Measurements from ENCODE around the gene VSTM4. TPM values are rescaled to one million over a fixed set of nuclear protein-coding genes. Genes with fewer than 3 reads are reported as not detected.
A peak's percentile ranks its signal among the peaks of the same experiment; 100 is the strongest.

VSTM4 gene, protein sequence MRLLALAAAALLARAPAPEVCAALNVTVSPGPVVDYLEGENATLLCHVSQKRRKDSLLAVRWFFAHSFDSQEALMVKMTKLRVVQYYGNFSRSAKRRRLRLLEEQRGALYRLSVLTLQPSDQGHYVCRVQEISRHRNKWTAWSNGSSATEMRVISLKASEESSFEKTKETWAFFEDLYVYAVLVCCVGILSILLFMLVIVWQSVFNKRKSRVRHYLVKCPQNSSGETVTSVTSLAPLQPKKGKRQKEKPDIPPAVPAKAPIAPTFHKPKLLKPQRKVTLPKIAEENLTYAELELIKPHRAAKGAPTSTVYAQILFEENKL
- 10 to 100 TPM in 1 of 2 donors, 1 to 10 TPM in 1; 6.9 to 36.0 TPM for total RNA-seq

DNA sequence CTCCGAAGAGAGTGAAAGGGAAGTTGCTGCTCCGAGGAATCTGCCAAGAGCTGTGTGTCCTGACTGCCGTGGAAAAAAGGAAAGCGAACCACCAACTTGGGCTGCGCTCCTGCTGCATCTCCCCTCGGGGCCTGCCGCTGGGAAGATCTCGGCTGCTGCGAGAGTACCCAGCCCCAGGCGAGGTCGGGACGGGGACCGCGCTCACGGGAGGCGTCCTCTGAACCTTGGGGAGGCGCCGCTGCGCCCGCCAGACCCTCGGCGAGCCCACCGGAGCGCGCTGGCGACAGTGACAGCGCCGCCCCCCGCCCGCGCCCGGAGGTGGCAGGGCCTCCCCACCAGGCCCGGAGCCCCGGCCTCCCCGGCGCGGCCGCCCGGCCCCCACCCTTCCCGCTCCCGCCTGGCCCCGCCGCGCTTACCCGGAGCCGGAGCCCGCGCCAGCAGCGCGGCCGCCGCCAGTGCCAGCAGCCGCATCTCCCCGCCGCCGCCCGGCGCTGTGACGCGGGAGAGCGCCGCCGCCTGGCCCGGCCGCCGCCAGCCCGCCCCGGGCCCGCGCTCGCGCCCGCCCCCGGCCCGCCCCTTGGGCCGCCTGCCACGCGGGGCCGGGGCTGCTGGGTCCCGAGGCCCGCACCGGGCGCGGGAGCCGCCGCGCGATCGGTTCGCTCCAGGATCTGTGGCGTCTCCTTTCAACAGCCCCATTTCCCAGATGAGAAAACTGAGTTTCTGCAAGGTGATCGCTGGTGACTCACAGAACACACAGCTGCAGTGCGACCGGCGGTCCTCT is at the start of gene VSTM4:
VSTM4 (minus strand) TSS at position 508 of the 781 bp plus-strand sequence; CDS start at position 471, 37 bp downstream.
- Histone ChIP-seq H3K4me1 (replicated peaks) (no peaks in the 10 kb centered on the region), H3K27me3 (replicated peaks; ENCODE audit: insufficient read depth) (no peaks in the 10 kb centered on the region), H3K9me3 (no peaks in the 10 kb centered on the region), H3K36me3 (no peaks in the 10 kb centered on the region), H3K4me3 (peak within 1 kb of the TSS; percentile 55 to 60), H3K27ac (peak within 1 kb of the TSS; percentile 76 to 81)
- DNase-seq (ENCODE audit: low spot score), result no peak
- TF ChIP-seq, protein P1, sequence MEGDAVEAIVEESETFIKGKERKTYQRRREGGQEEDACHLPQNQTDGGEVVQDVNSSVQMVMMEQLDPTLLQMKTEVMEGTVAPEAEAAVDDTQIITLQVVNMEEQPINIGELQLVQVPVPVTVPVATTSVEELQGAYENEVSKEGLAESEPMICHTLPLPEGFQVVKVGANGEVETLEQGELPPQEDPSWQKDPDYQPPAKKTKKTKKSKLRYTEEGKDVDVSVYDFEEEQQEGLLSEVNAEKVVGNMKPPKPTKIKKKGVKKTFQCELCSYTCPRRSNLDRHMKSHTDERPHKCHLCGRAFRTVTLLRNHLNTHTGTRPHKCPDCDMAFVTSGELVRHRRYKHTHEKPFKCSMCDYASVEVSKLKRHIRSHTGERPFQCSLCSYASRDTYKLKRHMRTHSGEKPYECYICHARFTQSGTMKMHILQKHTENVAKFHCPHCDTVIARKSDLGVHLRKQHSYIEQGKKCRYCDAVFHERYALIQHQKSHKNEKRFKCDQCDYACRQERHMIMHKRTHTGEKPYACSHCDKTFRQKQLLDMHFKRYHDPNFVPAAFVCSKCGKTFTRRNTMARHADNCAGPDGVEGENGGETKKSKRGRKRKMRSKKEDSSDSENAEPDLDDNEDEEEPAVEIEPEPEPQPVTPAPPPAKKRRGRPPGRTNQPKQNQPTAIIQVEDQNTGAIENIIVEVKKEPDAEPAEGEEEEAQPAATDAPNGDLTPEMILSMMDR (IDR thresholded peaks at IDR 0.05), result no peak
- TF ChIP-seq POLR2AphosphoS5 (IDR thresholded peaks at IDR 0.05), result no peak
- TF ChIP-seq POLR2A (IDR thresholded peaks at IDR 0.05), result no peak
- 3% methylated on average over 76 of the region's 95 CpGs for WGBS
- intact Hi-C loops (cut with DNase I), result loop anchor here (5.0 kb wide), 1 partner anchor 103 kb away; no protein-coding TSS in a partner anchor

DNA sequence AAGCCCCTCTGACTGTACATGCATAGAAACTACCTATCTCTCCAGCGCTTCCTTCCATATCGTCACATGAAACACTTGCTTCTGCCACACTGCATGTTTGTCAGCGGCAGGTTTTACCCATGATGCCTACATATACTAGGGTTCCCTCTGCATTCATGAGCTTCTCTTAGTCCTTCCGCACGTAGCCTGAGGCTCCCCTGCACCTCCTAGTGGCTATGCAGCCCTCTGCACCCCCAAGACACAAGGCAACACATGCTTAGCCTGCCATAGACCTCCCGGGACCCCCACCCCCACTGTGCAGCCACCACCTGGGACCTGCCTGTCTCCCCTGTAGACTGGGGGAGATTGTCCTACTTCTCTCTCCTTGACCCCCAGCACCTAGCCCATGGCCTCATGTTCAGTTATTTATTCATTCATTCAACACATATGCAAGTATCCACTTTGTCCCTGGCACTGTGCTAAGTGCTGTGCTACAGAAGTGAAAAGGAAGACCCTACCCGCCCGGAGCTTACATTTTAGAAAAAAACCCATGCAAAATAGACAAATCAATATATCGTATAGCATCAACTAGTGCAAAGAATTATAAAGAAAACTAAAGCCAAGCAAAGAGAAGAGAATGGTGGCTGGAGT is 49.4 kb upstream of the VSTM4 start:
- Histone ChIP-seq H3K9me3 (no peaks in the 10 kb centered on the region), H3K27ac (no peak overlapping the region), H3K4me3 (no peak overlapping the region), H3K4me1 (replicated peaks) (no peaks in the 10 kb centered on the region), H3K36me3 (no peaks in the 10 kb centered on the region), H3K27me3 (replicated peaks; ENCODE audit: insufficient read depth) (no peaks in the 10 kb centered on the region)
- no peak for TF ChIP-seq POLR2AphosphoS5 (IDR thresholded peaks at IDR 0.05)
- TF ChIP-seq, protein P1 (IDR thresholded peaks at IDR 0.05), result peak in 3 of 4 experiments; percentile 21 to 60 (median 52)
- 67% methylated on average over 9 of the region's 9 CpGs for WGBS
- intact Hi-C loops (cut with DNase I), result loop anchor here (10.0 kb wide), 1 partner anchor 500 kb away; no protein-coding TSS in a partner anchor
- DNase-seq (ENCODE audit: low spot score), result no peak

DNA sequence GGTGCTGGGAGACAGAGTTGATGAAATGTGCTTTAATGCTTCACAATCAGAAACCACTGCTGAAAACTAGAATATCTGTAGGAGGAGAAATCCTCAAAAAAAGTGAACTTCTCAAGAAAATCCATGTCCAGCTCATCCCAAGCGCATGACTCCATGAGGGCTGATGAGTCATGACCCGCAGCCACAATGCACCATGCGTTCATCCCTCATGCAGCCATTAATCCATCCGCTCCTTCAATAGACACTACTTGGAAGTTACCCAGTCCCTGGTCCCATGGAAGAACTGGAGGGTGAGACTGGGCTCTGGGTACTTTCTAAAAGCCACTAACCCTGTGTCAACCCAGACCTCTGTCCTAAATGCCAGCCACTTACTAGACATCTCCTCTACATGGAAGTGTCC is 48.4 kb upstream of the VSTM4 start:
- TF ChIP-seq POLR2A (IDR thresholded peaks at IDR 0.05) (no peak), POLR2AphosphoS5 (IDR thresholded peaks at IDR 0.05) (no peak)
- TF ChIP-seq, protein P1 (IDR thresholded peaks at IDR 0.05), result no peak
- H3K4me1 ChIP-seq (replicated peaks), result no peaks in the 10 kb centered on the region
- H3K36me3 ChIP-seq, result no peaks in the 10 kb centered on the region
- H3K9me3 ChIP-seq, result no peaks in the 10 kb centered on the region
- no peak overlapping the region for H3K4me3 ChIP-seq
- DNase-seq (ENCODE audit: low spot score), result no peak
- no peak overlapping the region for H3K27ac ChIP-seq
- intact Hi-C loops (cut with DNase I), result loop anchor here (10.0 kb wide), 1 partner anchor 499 kb away; no protein-coding TSS in a partner anchor
- no peaks in the 10 kb centered on the region for H3K27me3 ChIP-seq (replicated peaks; ENCODE audit: insufficient read depth)
- 95% methylated on average over 4 of the region's 4 CpGs for WGBS

DNA sequence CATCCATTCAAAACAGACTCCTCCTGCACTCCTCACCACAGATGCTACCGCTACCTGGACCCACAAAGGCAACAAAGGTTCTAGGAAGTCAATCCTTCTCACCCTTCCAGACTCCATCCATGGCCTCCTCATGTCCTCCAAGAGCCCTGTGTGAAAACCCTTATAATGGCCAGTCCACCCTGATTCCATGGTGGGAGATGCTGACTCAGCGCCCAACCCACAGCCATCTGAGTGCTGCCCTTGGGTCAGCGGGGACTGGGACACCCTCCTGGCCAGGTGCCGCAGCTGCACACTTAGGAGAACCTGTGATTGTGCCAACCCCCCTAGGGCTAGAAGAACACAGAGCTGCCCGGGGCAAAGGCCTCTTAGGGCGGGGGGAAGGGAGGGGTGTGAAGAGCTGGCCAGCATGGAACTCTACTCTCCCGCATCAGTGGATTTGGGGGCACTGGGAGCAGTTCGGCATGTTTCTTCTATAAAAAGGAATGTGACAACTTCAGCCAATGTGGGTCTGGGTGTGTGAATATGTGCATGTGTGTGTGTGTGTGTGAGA is 47.5 kb upstream of the VSTM4 start:
- no peaks in the 10 kb centered on the region for H3K4me1 ChIP-seq (replicated peaks)
- intact Hi-C loops (cut with DNase I), result loop anchor here (10.0 kb wide), 1 partner anchor 498 kb away; no protein-coding TSS in a partner anchor
- no peak for DNase-seq (ENCODE audit: low spot score)
- TF ChIP-seq POLR2A (IDR thresholded peaks at IDR 0.05), result no peak
- TF ChIP-seq, protein P1 (IDR thresholded peaks at IDR 0.05), result no peak
- TF ChIP-seq POLR2AphosphoS5 (IDR thresholded peaks at IDR 0.05), result no peak
- H3K4me3 ChIP-seq, result no peak overlapping the region
- WGBS, result 81% methylated on average over 8 of the region's 8 CpGs
- H3K27me3 ChIP-seq (replicated peaks; ENCODE audit: insufficient read depth), result no peaks in the 10 kb centered on the region
- H3K36me3 ChIP-seq, result no peaks in the 10 kb centered on the region
- no peaks in the 10 kb centered on the region for H3K9me3 ChIP-seq
- H3K27ac ChIP-seq, result no peak overlapping the region
